GM12872 (cell line): ENCODE results near the gene NDUFAF2.

Experiments used
- CTCF ChIP-seq: IDR thresholded peaks from 3 replicates; pipeline ENCODE4 v1.5.1; 2011; ENCODE audit warnings: low read depth, mild to moderate bottlenecking, low read length, moderate library complexity; ENCODE audit not compliant: insufficient read depth

Gene NDUFAF2

DNA sequence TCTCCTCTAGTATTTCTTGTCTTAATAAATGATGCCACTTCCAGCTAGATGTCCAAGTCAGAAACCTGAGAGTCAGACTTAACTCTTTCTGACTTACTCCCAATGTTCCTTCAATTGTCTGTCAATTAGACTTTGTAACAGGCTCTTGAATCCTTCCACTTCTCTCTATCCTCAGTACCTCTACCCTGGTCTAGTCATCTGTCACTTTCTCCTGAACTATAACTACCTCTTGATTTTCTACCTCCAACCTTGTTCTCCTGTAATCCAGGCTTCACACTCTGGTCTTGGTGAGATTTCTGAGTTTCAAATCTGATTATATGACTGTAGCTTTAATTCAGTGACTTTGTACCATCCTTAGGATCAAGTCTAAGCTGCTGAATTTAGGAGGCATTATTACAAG, 64.9 kb downstream of the NDUFAF2 start:
- no peak for TF ChIP-seq CTCF

DNA sequence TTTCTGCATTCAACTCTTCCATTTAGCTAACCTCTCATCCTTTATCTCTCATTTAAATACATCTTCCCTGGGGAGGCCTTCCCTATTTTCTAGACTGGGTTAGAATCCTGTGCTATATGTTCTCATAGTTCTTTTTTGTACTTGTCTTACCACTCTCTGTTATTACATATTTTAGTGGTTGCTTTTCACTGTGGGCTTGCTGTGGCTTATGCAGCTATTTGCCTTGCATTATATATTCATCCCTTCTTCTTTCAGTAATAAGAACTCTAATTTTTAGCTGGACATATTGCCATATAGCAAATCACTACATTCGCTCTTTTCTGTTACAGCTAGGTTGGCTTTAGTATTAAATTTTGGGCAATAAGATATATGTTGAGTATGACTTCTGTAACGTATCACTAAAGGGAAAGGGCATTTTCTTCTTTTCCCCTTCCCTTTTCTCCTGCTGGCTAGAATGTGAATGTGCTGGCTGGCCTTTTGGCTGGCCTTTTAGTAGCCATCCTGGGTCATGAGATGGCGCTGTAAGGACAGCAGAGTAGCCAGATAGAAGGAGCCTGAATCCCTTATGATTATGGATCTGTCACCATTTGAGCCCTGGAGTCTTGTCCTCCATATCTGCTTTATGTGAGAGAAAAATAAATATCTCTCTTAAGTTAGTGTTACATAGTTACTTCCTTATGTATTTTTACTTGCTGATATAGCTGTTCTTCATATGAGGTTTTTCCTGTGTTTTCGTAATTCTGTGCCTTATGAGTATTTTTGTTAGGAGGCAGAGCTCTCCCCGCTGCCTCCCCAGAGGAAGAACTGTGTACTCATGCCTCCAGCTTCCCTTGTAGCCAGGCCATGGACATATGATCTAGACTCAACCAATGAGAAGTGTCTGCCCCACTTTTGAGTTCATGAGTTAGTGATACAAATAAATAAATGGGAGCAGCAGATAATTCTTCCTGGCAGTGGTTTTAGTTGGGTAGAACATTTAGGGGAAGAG, 65.8 kb downstream of the NDUFAF2 start:
- TF ChIP-seq CTCF: no peak

DNA sequence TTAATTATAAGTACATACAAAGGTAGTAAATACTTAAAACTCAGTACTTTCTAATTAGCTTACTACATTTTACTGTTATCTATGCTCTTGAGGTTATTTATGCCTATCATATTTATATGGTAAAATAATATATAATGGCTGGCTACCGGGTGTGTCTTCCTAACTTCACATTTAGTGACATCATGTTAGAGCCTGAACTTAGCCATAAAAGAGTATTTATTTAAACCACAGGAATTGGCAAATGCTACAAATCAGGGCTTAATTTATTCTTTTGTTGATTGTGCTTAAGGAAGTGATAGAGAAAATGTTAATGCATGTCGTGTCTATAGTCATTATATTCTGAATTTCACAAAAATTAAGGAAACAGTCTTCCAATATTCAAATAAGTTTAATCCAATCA, 73.1 kb downstream of the NDUFAF2 start:
- no peak for TF ChIP-seq CTCF

DNA sequence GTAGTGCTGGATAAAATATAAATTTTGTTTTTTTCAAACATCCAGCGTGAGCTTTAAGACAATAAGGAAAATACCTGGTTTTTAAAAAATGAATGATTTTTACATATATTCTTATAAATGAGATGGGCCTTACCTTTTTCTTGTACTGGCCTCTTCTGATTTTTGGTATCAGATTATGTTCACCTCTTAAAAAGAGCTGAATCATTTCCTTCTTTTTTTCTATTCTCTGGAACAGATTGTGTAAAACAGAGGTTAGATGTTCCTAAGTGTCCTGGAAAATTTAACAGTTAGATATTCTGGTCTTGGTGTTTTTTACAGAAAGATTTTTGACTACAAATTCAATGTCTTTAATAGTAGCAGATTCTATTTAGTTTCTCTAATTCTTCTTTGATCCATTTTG, 74.6 kb downstream of the NDUFAF2 start:
- TF ChIP-seq CTCF: no peak

GRCh38 chr5:61020415-61020814, 75.4 kb downstream of the NDUFAF2 start:
- TF ChIP-seq CTCF: no peak

- no peak for TF ChIP-seq CTCF
Measured at GRCh38 chr5:61023131-61023530, 78.1 kb downstream of the NDUFAF2 start.

DNA sequence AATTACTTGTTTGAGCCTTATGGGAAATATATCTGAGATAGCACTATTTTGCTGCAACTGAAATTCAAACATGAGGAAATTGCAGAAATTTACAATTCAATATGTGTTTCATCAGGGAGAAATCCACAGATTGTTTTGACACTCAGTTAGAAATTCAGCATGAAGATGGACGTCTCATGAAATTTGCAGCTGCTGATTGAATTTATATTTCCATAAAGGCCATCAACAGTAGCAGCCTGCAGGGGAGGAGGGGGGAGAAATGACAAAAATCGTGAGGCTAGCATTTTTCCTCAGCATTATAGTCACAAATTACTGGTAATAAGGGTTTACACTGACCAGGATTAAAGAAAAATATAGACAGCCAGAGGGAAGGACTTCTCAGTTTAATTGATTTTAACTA, 81.0 kb downstream of the NDUFAF2 start:
- no peak for TF ChIP-seq CTCF
